Measurements from ENCODE around the gene IRF4. TPM values are rescaled to one million over a fixed set of nuclear protein-coding genes. Genes with fewer than 3 reads are reported as not detected.
"Not testable (repeated sequence)": the region's sequence is repeated elsewhere in the genome, so short reads cannot be mapped to it uniquely, and the experiment has no call there.

The IRF4 gene
- total RNA-seq, 2 donors from 2014 or later: 1.1 to 1.8 TPM

DNA sequence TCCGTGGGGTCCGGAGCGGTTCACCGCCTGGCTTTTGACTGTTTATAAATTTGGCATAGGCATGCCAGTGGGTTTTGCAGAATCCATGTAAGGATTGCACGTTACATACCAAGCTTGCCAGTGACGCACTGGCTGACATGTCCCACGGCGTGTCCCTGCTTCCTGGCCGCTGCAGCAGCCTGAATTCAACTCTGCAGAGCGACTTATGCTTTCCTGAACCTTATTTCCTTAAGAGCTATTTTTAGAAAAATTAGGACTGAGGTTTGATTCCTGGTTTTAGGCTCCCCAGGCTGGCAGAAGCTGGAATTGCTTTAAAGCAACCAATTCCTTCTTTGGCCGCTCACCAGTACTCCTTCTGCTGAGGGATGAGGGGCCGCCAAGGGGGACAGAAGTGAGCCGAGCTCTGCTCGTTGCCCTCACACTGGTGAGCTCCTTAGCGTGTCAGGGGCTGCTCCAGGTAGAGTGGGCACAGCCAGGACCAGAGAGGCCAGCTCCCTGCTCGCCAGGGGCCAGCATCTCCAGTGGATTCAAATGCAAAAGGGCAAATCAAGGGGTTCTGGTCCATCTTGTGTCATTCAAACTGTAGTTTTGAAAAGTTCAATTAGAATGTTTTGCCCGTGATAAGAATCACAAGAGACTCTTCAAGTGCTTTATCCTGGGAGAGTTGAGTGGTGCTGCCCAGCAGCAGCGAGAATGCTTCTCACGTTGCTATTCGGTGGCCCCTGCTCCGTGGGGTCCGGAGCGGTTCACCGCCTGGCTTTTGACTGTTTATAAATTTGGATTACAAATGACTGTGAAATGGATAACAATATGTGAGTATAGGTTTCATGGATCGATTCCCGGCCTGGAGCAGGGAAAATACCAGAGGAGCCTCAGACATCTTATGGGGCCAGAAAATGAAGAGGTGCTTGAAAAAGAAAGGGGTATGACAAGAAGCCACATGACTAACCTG, 17.5 kb upstream of the IRF4 start:
- DNase-seq (ENCODE audit: low spot score) (no peak), ATAC-seq (ENCODE audit: insufficient number of reproducible peaks, low FRiP score, low read depth) (no peak)
- Histone ChIP-seq H3K27ac (no peak overlapping the region), H3K27me3 (replicated peaks; ENCODE audit: insufficient read depth) (no peaks in the 10 kb centered on the region), H3K36me3 (no peaks in the 10 kb centered on the region), H3K4me3 (no peak overlapping the region), H3K4me1 (ENCODE audit: control insufficient read depth in 1 of 2, low read depth in 2 of 2) (no peaks in the 10 kb centered on the region), H3K9me3 (no peaks in the 10 kb centered on the region)
- TF ChIP-seq, protein P1, sequence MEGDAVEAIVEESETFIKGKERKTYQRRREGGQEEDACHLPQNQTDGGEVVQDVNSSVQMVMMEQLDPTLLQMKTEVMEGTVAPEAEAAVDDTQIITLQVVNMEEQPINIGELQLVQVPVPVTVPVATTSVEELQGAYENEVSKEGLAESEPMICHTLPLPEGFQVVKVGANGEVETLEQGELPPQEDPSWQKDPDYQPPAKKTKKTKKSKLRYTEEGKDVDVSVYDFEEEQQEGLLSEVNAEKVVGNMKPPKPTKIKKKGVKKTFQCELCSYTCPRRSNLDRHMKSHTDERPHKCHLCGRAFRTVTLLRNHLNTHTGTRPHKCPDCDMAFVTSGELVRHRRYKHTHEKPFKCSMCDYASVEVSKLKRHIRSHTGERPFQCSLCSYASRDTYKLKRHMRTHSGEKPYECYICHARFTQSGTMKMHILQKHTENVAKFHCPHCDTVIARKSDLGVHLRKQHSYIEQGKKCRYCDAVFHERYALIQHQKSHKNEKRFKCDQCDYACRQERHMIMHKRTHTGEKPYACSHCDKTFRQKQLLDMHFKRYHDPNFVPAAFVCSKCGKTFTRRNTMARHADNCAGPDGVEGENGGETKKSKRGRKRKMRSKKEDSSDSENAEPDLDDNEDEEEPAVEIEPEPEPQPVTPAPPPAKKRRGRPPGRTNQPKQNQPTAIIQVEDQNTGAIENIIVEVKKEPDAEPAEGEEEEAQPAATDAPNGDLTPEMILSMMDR (IDR thresholded peaks at IDR 0.05): no peak

DNA sequence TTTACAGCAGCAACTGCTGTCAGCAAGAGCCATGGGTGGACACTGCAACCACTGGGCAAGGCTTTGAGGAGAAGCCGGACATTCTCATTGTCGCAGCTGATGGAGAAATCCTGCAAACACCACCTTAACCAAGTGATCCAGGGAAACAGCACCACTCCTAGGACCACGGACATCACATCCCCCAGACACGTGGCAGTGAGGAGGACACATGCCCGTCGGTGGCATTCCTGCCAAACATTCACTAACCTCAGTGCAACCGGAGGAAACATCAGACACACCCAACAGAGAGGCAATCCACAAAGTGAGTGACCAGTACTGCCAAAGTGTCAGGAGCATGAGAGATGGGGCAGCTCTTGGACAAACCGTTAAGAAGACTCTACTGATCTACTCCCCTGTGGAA, 16.6 kb upstream of the IRF4 start:
- Histone ChIP-seq H3K4me3 (no peak overlapping the region), H3K4me1 (ENCODE audit: control insufficient read depth in 1 of 2, low read depth in 2 of 2) (no peaks in the 10 kb centered on the region), H3K36me3 (no peaks in the 10 kb centered on the region), H3K9me3 (no peaks in the 10 kb centered on the region), H3K27ac (no peak overlapping the region), H3K27me3 (replicated peaks; ENCODE audit: insufficient read depth) (no peaks in the 10 kb centered on the region)
- DNase-seq (ENCODE audit: low spot score): no peak
- no peak for ATAC-seq (ENCODE audit: insufficient number of reproducible peaks, low FRiP score, low read depth)
- TF ChIP-seq, protein P1 (IDR thresholded peaks at IDR 0.05): no peak

- H3K27ac ChIP-seq: no peak overlapping the region
- no peak for DNase-seq (ENCODE audit: low spot score)
- TF ChIP-seq, protein P1 (IDR thresholded peaks at IDR 0.05): no peak
- H3K36me3 ChIP-seq: no peaks in the 10 kb centered on the region
- H3K4me1 ChIP-seq (ENCODE audit: control insufficient read depth in 1 of 2, low read depth in 2 of 2): no peaks in the 10 kb centered on the region
- no peaks in the 10 kb centered on the region for H3K9me3 ChIP-seq
- ATAC-seq (ENCODE audit: insufficient number of reproducible peaks, low FRiP score, low read depth): no peak
- H3K4me3 ChIP-seq: no peak overlapping the region
- H3K27me3 ChIP-seq (replicated peaks; ENCODE audit: insufficient read depth): no peaks in the 10 kb centered on the region
Measured at GRCh38 chr6:376827-377640, 14.5 kb upstream of the IRF4 start.

DNA sequence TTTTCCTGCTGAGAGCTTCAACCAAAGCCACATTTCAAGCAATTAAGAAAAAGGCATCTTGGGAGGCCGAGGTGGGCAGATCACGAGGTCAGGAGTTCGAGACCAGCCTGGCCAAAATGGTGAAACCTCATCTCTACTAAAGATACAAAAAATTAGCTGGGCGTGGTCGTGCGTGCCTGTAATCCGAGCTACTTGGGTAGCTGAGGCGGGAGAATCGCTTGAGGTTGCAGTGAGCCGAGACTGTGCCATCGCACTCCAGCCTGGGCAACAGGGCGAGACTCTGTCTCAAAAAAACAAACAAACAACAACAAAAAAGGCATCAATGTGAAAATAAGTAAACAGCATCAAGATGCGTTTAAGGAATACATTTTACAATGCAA, 13.9 kb upstream of the IRF4 start:
- DNase-seq (ENCODE audit: low spot score); H3K36me3 ChIP-seq; H3K27me3 ChIP-seq (replicated peaks; ENCODE audit: insufficient read depth); ATAC-seq (ENCODE audit: insufficient number of reproducible peaks, low FRiP score, low read depth); H3K9me3 ChIP-seq; H3K27ac ChIP-seq; H3K4me3 ChIP-seq; H3K4me1 ChIP-seq (ENCODE audit: control insufficient read depth in 1 of 2, low read depth in 2 of 2): not testable (repeated sequence)

DNA sequence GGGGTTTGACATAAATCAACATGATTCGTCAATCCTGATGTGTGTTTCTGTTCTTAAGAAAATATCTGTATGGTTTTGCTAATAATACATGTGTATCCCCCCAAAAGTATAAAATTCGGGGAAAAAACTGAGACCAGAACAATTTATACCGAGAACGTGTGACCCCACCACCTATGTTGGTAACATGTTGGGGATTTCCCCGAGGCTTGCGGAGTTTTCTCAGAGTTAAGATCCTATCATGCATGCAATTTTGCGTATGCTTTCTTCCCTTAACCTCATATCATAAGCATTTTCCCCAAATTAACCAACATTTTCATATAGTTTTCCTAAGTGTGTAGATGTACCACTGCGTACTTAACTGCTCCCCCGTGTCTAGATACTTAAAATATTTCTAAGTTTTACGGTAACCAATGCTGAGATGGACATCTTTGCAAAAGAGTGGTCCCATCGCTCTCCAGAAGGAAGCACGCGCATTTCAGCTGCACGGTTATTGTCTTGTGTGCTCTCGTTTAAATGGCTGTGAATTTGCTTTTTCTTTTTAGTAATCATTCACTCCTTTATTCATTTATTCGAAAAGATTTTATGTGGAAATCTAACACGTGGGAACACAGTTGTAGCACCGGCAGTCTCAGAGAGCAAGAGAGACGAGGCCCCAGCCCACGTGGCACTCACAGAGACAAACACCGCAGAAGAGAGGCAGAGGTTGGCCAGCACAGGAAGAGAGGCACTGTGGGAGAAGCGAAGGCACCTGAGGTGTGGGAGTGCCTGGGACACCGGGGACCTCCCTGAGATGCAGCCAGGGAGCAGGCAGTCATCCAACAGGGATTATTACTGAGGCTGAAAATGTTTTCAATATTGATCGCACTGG, 13.2 kb upstream of the IRF4 start:
- ATAC-seq (ENCODE audit: insufficient number of reproducible peaks, low FRiP score, low read depth) (no peak), DNase-seq (ENCODE audit: low spot score) (no peak)
- H3K4me3 ChIP-seq: no peak overlapping the region
- H3K36me3 ChIP-seq: no peaks in the 10 kb centered on the region
- no peaks in the 10 kb centered on the region for H3K9me3 ChIP-seq
- TF ChIP-seq, protein P1 (IDR thresholded peaks at IDR 0.05): no peak
- H3K4me1 ChIP-seq (ENCODE audit: control insufficient read depth in 1 of 2, low read depth in 2 of 2): no peaks in the 10 kb centered on the region
- no peaks in the 10 kb centered on the region for H3K27me3 ChIP-seq (replicated peaks; ENCODE audit: insufficient read depth)
- H3K27ac ChIP-seq: no peak overlapping the region
